Measurements from ENCODE around the gene SNX3.

GRCh38 chr6:108274546-108274945 is 13.7 kb upstream of the SNX3 start:
- no peak for TF ChIP-seq CTCF (IDR thresholded peaks at IDR 0.05 in 8 of 11, conservative IDR thresholded peaks at IDR 0.05 in 3 of 11)
- no peak for TF ChIP-seq POLR2A (IDR thresholded peaks at IDR 0.05)
